SK-N-DZ (cell line): ENCODE results near the gene NINJ2.

Experiments used
- DNase-seq: peaks from one replicate; pipeline ENCODE4 v3.0.0-alpha.2; 2015; ENCODE audit warnings: low spot score

NINJ2 gene

DNA sequence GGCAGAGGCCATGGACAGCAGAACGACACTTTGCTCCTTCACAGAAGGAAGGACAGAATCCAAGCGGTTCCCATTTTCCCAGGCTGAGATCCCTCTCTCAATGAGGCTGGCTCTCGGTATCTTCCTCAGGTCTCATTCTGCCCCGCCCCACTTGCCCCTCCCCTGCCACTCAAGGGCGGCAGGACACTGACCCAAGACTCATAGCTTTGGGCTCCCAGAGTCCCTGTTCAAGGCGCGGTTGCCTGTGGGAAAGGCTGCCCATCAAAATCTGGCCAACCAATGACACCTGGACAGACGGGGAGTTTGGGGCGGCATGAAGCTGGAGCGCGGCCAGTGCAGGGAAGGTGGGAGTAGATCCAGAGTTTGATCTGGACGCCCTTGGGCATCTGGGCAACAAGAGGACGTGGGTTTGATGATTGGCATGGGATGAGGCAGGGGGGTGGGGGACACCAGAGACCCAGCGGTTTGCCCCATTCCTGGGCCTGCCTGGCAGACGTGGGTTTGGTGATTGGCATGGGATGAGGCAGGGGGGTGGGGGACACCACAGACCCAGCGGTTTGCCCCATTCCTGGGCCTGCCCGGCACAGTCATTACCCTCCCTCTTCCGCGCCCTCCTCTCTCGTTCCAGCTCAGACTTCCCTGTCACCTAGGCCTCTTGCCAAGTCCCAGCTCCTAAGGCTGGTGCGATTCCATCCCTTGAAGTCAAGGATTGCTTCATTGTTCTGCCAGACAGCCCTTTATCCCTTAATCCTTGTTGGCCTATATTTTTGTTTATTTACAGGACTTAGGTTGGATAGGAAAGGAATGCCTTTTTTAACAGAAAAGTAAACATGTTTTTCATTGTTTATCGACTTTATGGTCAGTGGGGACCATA, 92.1 kb downstream of the NINJ2 start:
- no peak for DNase-seq

DNA sequence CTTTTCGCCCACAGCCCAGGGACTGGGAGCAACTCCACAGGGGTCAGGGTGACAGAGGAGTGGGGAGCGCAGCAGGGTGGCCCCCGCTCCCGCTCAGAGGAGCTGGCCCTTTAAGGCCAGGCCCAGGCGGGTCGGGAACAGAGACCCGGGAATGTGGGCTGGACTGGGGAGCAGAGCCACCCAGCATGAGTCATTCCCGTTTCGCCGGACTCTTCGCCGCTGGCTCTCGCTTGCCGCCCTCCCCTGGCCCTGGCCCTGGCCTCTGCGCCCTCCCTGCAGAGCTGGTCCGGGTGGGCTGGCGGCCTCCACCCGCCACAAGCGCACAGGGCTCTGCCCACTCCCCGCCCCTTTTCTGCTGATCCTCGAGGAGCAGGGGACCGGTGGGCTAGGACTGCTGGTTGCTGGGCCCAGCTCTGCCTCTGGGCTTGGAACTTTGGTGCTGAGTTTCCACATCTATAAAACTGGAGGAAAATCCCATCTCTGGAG, 92.8 kb downstream of the NINJ2 start:
- peak; percentile 52 for DNase-seq

DNA sequence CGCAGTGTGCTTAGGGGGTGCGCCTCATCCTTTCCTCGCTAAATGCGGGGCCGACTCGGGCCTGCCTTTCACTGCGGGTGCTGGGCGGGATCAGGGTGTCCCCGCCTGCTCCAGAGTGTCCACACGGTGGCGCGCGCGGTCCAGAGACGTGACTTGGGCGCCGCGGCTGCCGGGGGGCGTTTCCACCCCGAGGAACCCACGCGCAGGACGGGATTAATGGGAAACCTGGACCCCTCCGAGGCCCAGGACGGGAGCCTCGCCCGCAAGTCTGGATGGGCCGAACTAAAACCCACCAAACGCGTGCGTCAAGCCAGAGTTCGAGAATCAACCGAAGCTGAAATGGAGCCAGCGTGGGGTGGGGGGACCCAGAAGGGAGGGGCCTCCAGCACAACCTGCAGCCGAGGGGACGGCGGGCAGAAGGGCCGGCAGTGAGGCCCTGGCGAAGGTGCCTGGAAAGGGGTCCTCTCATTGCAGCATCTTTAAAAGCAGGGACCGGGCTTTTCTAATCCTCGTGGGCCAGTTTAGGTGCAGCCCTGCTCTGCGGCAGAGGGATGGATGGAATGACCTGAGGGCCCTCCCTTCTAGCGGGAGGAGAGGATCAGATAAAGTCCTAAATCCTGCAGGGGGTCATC, 93.3 kb downstream of the NINJ2 start:
- DNase-seq = peak; percentile 63

DNA sequence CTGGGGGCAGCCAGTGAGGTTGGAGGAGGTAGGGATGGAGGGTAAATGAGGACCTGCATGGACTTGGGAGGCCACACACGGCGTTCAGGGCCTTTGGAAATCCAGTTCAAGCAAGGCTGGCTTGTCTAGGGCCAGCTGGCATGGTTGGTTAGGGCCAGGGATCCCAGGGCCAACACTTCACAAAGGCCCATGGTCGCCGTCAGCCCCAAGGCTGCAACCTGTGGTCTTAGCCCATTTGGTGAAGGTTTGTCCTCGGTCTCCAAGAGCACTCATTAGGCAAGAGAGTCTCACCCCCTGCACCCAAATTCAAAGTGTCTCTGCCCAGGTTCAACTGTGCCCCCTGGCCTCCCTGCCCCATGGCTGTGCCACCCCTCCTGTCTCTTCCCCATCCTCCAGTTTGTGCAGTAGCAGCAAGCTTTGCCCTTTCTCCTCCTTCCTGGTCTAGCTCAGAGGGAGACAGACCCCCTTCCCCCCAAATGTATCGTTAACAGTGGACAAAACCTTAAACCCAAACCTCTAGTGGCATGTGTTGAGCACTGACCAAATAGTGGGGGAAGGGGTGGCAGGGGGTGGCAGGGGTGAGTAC, 94.1 kb downstream of the NINJ2 start:
- no peak for DNase-seq

DNA sequence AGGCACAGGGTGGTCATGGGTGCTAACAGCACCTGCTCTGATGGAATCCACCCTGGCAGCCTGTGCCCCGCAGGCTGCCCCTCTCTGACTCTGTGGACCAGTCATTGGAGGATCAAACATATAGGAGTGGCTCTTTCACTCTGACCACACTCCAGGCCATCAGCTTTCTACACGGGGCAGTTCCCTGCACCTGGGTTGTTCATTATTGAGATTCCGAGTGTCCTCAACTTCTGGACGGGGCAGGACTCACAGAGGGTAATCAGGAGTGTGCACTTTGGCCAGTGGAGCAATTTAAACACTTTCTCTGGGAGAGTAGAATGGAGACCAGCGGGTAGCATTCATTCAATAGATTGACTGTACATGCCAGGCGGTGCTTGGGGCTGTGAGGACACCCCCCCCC, 94.8 kb downstream of the NINJ2 start:
- no peak for DNase-seq

DNA sequence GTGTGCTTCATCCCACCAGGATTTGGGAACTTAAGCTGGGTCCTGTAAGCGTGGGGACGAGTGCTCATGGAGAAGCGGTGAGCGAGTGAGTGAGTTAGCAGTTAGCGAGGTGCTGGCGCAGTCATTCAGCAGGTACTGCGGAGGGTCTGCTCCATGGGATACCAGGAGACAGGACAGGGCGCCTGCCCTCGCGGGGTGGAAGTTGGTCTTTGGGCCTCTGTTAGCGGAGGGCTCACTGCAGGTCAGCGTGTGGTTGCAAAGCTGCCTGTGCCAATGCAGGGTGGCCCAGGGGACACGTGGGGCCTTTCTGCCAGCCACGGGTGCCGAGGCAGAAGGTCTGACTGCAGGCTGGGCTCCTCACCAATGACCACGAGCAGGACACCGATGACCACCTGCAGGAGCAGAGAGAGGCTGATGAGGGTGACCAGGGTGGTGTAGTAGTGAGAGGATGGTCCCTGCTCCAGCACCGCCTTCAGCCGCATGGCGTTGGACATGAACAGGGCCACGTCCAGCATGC, 97.6 kb downstream of the NINJ2 start:
- DNase-seq = no peak

DNA sequence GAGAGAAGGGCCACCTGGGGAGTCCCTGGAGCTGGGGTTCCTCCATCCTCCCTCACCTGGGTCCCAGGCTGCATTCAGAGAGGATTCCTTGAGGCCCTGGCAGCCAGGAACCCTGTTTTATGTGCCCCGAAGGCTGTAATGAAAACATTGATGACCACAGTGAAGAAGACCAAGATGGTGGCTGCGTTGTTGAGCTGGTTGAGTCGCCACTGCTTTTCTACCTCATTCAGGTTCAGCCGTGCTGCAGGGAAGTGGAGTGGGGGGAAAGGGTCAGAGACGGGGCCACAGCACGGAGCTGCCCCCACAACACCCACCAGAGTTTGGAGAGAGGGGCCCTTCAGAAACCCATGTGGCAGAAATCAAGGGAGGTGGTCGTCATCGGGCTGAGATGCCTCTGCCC, 98.1 kb downstream of the NINJ2 start:
- no peak for DNase-seq

DNA sequence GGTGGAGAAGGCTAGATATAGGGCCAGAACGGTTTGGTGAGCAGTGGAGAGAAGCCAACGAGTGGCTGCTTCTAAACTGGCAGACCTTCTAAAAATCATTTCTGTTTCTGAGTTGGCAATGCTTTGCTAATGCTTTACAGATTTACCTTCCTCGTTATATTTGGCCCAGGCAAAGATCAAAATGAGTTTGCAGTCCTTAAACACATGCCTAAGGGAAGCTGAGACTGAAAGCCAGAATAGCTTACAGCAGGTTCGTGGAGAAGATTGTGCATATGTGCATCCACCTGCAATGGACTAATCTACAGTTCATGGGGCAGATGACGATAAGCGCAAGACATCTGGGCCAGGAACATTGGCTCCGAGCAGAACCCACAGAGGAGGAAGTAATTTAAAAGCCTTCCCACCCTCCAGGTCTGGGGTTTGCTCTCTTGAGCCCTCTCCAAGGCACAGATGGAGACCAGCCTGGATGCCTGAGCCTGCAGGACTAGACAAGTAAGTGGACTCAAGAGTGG, 99.4 kb downstream of the NINJ2 start:
- DNase-seq = no peak

DNA sequence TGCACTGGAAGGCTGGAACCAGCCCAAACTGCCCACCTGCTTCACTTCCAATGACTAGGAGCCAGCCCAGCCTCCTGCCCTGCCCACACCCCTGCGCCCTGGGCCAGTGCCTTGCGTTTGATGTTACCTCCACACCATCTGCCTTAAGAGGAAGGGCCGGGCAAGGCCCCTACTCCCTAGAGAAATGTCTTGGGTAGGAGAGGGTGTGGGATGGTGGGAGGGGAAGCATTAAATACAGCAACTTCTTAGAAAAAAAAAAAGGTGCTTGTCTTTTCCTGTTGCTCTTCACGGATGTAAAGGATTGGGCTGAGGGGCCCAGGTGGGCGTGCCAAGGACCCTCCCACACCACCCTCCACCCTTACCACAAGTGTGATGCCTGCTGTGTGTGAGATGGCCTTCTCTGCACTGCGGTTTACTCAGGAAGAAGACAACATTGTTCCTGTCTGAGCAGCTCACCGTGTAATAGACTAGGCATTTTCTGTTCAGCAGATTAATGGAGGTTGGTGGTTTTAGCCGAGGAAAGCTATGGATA, 99.9 kb downstream of the NINJ2 start:
- no peak for DNase-seq

DNA sequence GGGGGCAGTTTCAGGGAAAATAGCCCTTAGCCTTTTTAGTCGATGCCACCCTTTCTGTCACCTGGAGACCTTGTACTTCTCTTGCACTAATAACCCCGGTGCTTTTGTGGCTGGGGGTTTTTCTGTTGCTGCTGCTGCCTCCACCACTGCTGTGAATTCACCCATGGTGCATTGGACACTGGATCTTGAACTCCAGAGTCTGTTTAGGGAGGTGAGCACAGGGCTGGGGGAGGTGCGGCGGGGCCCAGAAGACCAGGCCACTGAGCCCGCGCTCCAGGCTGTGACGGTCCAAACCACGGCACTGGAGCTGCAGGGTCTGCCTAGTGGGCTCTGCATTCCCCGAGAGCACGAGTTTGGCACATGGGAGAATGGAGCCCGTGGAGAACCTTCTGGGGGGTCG, 100.6 kb downstream of the NINJ2 start:
- no peak for DNase-seq

DNA sequence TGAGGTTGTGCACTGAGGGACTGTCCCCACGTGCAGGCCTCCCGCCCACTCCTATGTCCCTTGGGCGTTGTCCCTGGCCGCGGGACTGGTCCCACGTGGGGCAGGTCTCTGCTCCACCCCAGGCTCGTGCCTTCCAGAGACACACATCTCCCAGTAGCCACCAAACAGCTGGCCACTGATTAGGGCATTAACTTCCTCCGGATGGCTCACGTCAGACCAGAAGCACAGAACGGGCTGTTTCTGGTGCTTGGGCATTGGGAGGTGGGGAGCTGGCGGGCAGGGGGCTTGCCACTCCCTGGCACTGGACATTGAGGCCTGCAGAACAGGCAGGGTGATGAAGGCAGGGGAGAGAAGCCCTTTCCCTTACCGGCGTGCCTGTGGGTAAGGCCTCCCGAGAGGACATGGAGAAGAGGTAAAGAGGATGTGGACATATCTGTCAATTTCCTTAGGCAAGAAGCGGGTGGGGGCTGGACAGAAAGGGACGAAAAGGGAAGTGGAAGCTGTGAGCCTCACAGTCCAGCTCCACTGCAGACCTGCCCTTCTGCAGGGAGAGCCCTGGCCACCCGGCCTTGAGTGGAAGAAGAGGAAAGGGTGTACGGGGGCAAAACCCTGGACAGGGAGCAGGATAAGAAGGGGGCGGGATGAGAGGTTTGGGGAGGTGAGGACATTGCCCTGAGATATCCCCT, 101.2 kb downstream of the NINJ2 start:
- no peak for DNase-seq

DNA sequence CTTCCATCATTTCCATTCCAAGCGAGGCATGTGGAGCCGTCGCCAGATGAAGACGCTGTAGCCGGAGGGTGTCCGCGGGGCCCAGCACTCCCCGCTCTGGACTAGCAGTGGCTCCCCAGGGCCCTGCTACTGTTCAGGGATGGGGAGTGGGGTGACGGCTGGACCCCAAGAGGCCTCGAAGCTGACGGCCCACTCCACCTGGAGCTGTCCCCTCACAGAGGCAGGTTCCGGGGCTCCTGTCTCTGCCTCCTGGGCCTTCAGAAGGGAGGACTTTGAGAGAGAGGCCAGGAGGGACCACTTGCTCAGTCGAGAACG, 101.9 kb downstream of the NINJ2 start:
- no peak for DNase-seq

DNA sequence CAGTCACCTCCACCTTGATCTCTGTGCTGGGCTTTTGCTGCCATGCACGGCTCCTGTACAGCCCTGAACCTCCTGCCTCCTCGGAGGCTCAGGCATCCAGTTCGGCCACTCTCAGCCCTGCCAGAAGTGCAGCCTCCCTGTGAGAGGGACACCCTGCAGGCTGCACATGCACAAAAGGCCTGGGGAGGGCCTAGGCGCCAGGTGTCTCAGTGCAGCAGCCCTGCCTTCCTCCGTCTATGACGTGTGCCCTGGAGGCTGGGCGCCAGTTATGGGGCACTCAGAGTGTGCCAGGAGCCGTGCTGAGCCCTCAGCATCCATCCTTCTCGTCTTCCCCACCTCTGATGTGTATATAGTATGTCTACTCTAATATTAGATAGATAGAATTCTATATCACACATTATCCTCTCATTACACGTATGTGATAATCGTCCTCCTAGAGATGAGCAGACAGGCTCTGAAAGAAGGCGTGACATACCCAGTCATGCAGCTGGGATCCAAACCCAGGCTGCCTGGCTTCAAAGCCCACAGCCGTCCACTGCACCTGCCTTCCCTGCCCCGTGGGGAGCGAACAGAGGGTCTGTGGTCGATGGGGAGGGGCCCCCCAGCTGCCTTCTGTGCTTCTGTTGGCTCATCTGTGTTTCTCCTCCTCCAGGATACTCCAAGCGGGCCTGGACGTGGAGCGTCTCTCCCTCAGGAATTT, 102.4 kb downstream of the NINJ2 start:
- no peak for DNase-seq

DNA sequence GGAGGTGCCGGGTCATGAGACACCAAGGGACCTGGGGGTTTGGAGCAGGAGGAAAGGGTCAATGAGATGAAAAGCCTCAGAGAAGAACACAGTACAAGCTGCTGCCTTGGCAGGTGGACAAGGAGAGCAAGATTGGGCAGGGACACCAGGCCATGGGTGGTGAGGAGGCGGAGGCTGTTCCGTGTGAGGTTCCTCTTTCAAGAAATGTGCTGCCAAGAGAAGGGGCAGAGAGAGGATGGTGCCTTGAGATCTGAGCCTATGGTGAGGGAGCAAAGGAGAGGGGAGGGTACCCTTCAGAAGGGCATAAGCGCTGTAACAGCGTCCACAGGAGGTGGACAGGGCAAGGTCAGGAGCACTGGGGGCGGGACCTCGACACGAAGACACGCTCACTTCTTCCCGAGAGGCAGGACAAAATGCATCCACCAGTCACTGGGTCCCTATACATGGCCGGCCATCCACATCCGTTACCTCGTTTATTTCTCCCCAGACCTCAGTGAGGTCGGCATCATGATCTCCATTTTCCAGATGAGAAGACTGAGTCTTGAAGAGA, 103.3 kb downstream of the NINJ2 start:
- no peak for DNase-seq

DNA sequence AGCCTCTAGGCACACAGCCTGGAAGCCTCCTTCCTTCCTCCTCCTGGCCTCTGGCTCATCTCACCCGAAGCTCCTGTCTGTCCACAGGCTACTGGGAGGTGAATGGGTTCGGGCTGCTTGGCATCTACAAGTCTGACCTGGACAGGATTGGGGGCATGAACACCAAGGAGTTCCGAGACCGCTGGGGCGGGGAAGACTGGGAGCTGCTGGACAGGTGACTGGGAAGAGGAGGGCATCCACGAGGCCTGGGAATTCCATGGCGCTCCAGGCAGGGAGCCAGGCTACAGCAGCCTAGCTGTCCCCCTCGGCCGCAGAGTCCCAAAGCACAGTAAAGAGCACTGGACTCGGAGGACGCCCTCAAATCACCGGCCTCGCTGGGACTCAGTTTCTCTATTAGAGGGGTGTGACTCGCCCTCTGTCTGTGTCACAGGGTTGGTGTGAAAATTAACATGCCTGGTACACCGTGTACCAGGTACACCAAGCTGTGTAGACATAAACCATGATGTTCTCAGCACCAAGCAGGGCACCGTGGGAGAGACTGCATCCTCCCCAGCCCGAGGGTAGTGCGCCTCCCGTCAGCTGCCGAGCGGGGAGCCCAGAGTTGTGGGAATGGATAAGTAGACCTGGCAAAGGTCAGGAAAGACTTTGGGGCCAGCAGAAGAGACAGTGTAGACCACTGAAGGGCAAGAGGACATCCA, 103.9 kb downstream of the NINJ2 start:
- no peak for DNase-seq

DNA sequence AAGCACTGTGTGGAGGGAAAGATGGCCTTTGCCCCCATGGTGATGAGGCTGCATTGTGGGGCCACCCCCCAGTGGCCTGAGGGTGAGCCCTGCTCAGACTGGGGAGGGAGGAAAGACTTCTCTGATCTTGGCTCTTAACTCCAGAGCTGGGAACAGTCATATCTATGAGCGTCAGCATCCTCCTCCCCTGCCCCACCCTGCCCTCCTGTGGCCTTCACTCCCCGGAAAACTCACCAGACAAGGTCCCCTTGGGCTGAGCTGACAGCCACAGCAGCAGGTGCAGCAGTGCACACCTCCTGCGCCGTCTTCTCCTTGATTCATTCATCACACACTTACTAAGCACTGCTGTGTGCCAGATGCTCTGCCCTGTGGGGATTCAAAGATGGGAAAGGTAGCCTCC, 104.7 kb downstream of the NINJ2 start:
- DNase-seq = no peak

DNA sequence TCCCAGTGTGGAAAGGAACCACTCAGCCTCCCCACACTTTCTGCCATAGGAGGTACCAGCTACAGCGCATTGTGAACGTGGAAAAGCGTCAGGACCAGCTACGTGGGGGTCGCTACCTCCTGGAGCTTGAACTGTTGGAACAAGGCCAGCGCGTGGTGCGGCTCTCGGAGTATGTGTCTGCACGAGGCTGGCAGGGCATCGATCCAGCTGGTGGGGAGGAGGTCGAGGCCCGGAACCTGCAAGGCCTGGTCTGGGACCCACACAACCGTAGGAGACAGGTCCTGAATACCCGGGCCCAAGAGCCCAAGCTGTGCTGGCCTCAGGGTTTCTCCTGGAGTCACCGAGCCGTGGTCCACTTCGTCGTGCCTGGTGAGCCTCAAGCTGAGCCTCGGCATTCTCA, 106.7 kb downstream of the NINJ2 start:
- DNase-seq = no peak

DNA sequence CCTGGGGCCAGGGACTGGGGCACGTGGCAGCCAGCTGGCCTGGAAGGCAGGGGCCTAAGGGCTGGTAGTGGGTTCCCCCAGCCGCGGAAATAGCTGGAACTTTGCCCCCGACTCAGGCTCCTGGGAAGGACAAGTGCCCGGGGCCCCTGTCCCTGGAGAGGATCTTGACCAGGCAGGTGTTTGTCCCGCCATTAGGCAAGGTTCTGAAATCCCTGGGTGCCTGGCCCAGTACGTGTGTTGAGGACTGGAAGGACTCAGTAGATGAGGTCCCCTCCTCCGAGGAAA, 109.3 kb downstream of the NINJ2 start:
- DNase-seq = no peak

DNA sequence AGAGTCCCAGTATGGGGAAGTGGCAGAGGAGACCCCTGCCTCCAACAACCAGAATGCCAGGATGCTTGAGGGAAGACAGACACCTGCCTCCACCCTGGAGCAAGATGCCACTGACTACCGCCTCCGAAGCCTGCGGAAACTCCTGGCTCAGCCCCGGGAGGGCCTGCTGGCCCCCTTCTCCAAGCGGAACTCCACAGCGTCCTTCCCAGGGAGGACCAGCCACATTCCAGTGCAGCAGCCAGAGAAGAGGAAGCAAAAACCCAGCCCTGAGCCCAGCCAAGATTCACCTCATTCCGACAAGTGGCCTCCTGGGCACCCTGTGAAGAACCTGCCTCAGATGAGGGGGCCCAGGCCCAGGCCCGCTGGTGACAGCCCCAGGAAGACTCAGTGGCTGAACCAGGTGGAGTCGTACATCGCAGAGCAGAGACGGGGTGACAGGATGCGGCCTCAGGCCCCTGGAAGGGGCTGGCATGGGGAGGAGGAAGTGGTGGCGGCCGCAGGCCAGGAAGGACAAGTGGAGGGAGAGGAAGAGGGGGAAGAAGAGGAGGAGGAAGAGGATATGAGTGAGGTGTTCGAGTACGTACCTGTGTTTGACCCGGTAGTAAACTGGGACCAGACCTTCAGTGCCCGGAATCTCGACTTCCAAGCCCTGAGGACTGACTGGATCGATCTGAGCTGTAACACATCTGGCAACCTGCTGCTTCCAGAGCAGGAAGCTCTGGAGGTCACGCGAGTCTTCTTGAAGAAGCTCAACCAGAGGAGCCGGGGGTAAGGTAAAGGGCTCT, 109.8 kb downstream of the NINJ2 start:
- no peak for DNase-seq

DNA sequence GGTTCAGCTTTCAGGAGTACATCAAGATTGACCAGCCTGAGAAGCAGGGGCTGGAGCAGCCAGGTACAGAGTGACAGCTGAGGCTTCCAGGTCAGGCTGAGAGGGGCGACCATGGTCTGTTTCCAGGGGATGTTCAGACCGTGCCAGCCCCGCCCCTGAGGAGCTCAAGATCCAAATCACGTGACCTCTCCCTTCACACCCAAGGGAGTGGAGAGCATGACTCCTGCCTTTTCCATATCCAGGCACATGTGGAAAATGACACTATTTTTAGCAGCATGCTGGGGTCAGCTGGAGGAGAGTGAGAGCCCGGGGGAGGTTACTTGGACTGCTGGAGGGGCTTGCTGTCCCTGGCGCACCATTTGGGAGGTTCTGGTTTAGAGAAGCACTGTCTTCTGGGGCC, 110.8 kb downstream of the NINJ2 start:
- no peak for DNase-seq
